Caco-2 (cell line): ENCODE results near the gene ZBTB16. TPM values are rescaled to one million over a fixed set of nuclear protein-coding genes. Genes with fewer than 3 reads are reported as not detected.

ENCODE experiments used
- BruUV-seq: library from RNA; stranded (reverse); fragments of 400-500 nt; replicated peaks from 2 replicates; lab custom pipeline; 2021; lab: Mats Ljungman, UMichigan
- CTCF ChIA-PET: fragments of 300-600 bp; sonication (Branson Sonifier 250); formaldehyde crosslinking; loops from one replicate; lab custom pipeline; 2022; ENCODE audit warnings: antibody characterized with exemption; lab: Charles Lee
- POLR2A ChIA-PET: fragments of 300-600 bp; sonication (Branson Sonifier 250); formaldehyde crosslinking; loops from one replicate; lab custom pipeline; 2022; ENCODE audit warnings: antibody characterized with exemption; lab: Charles Lee
- DNase-seq, 2 experiments: peaks; one replicate each; pipeline versions ENCODE4 v3.0.0 to v3.0.0-alpha.2; 2020 to 2022
- H3K27me3 ChIP-seq: replicated peaks from 2 replicates; pipeline ENCODE4 v1.6.0; 2011; ENCODE audit warnings: low read length; ENCODE audit not compliant: control insufficient read depth, insufficient read depth
- H3K36me3 ChIP-seq: 2 replicates; pipeline ENCODE4 v1.5.1; 2011; ENCODE audit warnings: low read length; ENCODE audit not compliant: control insufficient read depth, insufficient read depth
- H3K4me1 ChIP-seq: fragments of 250-450 bp; sonication (Bioruptor Pico); 2 replicates; pipeline ENCODE4 v1.5.1; 2020; ENCODE audit warnings: mild to moderate bottlenecking
- H3K4me3 ChIP-seq: 2 replicates; pipeline ENCODE4 v1.5.1; 2011; ENCODE audit warnings: low read depth, mild to moderate bottlenecking, control low read depth, low read length
- H3K9me3 ChIP-seq: fragments of 250-450 bp; sonication (Bioruptor Pico); 2 replicates; pipeline ENCODE4 v1.5.1; 2020; ENCODE audit warnings: mild to moderate bottlenecking, moderate library complexity
- H3K27ac Mint-ChIP-seq: one replicate; pipeline ENCODE4 v1.8.0; 2022; ENCODE audit warnings: mixed read lengths; ENCODE audit not compliant: unreplicated experiment
- H3K27me3 Mint-ChIP-seq: one replicate; pipeline ENCODE4 v1.8.0; 2022; ENCODE audit warnings: mixed read lengths; ENCODE audit not compliant: insufficient read depth, unreplicated experiment
- H3K36me3 Mint-ChIP-seq: one replicate; pipeline ENCODE4 v1.8.0; 2022; ENCODE audit warnings: mild to moderate bottlenecking, mixed read lengths; ENCODE audit not compliant: insufficient read depth, unreplicated experiment
- H3K4me1 Mint-ChIP-seq: one replicate; pipeline ENCODE4 v1.8.0; 2022; ENCODE audit warnings: low read depth, mixed read lengths; ENCODE audit not compliant: unreplicated experiment
- H3K4me3 Mint-ChIP-seq: one replicate; pipeline ENCODE4 v1.8.0; 2022; ENCODE audit warnings: mild to moderate bottlenecking, moderate library complexity, mixed read lengths; ENCODE audit not compliant: unreplicated experiment
- H3K9me3 Mint-ChIP-seq: one replicate; pipeline ENCODE4 v1.8.0; 2022; ENCODE audit warnings: mixed read lengths; ENCODE audit not compliant: unreplicated experiment
- CTCF ChIP-seq, 2 experiments: fragments of 200-600 bp in 1 of 2; IDR thresholded peaks; 1 replicate in 1 of 2; 2 replicates in 1 of 2; pipeline versions ENCODE4 v1.5.1 to v1.8.0; 2011 to 2022; ENCODE audit warnings: antibody characterized with exemption in 1 of 2, control low read depth in 1 of 2, inconsistent platforms in 1 of 2, low read depth in 1 of 2, low read length in 1 of 2, mild to moderate bottlenecking in 1 of 2, moderate library complexity in 1 of 2; ENCODE audit not compliant: insufficient read depth in 1 of 2, severe bottlenecking in 1 of 2, unreplicated experiment in 1 of 2
- intact Hi-C: fragments of 100-400 bp; cut with micrococcal nuclease; formaldehyde crosslinking; loops from one replicate; pipeline ENCODE4 v1.10.0; 2022; ENCODE audit not compliant: unreplicated experiment
- total RNA-seq: library from RNA; stranded (reverse); gene quantifications from 2 replicates; pipeline ENCODE4 v1.2.3, GENCODE V29; 2022

ZBTB16 gene
- total RNA-seq, 1 experiment from 2014 or later, result 12.7 TPM

- POLR2A ChIA-PET, result no interaction called here
- intact Hi-C loops, result loop anchor here (2.0 to 5.0 kb wide), 2 partner anchors 33 to 131 kb away; no protein-coding TSS in a partner anchor
- H3K36me3 Mint-ChIP-seq, result no peaks in the 10 kb centered on the region
These were observed 31.6 kb upstream of the ZBTB16 start for GRCh38 chr11:114027926-114028325.

GRCh38 chr11:114031246-114031966 lies 28.1 kb upstream of the ZBTB16 start:
- ChIA-PET POLR2A (no interaction called here), CTCF (interaction anchor here (0.6 to 6.0 kb wide), 2 partner anchors 230 to 349 kb away, joined by 3 to 72 read pairs; no protein-coding TSS in a partner anchor)
- Mint-ChIP-seq H3K36me3 (no peaks in the 10 kb centered on the region), H3K9me3 (no peaks in the 10 kb centered on the region), H3K4me1 (peaks cover 18% of the 10 kb centered on the region), H3K4me3 (peak overlapping the region; percentile 8), H3K27me3 (no peaks in the 10 kb centered on the region), H3K27ac (no peak overlapping the region)
- Histone ChIP-seq H3K4me3 (no peak overlapping the region), H3K4me1 (peaks cover 20% of the 10 kb centered on the region), H3K27me3 (peaks cover 1% of the 10 kb centered on the region), H3K9me3 (no peaks in the 10 kb centered on the region), H3K36me3 (no peaks in the 10 kb centered on the region)
- BruUV-seq, result no TSS peak
- no peak for TF ChIP-seq CTCF (IDR thresholded peaks at IDR 0.05; ENCODE audit: insufficient read depth in 1 of 2, low read depth in 1 of 2, low read length in 1 of 2, severe bottlenecking in 1 of 2, unreplicated experiment in 1 of 2)
- DNase-seq, result peak in 1 of 2 experiments; percentile 53
- intact Hi-C loops, result no loop called here

More at GRCh38 chr11:114027926-114028325, 31.6 kb upstream of the ZBTB16 start:
- H3K27me3 ChIP-seq, result peaks cover 1% of the 10 kb centered on the region
- H3K4me1 ChIP-seq, result peaks cover 18% of the 10 kb centered on the region
- Mint-ChIP-seq H3K4me1 (peaks cover 18% of the 10 kb centered on the region), H3K27me3 (peaks cover 2% of the 10 kb centered on the region), H3K9me3 (no peaks in the 10 kb centered on the region), H3K27ac (no peak overlapping the region), H3K4me3 (no peak overlapping the region)
- DNase-seq, result no peak
- no peak for TF ChIP-seq CTCF (IDR thresholded peaks at IDR 0.05; ENCODE audit: insufficient read depth in 1 of 2, low read depth in 1 of 2, low read length in 1 of 2, severe bottlenecking in 1 of 2, unreplicated experiment in 1 of 2)
- CTCF ChIA-PET, result interaction anchor here (0.5 to 6.0 kb wide), 9 partner anchors 20 to 234 kb away, joined by 3 to 72 read pairs (median 4); no protein-coding TSS in a partner anchor
- no peak overlapping the region for H3K4me3 ChIP-seq
- BruUV-seq, result no TSS peak
- no peaks in the 10 kb centered on the region for H3K36me3 ChIP-seq
- no peaks in the 10 kb centered on the region for H3K9me3 ChIP-seq

GRCh38 chr11:114031967-114032320 lies 27.6 kb upstream of the ZBTB16 start:
- POLR2A ChIA-PET, result no interaction called here

More at GRCh38 chr11:114031967-114032320, 27.6 kb upstream of the ZBTB16 start:
- no peaks in the 10 kb centered on the region for H3K36me3 ChIP-seq
- H3K9me3 Mint-ChIP-seq, result no peaks in the 10 kb centered on the region
- no peak for DNase-seq
- H3K4me3 ChIP-seq, result no peak overlapping the region
- no peak overlapping the region for H3K27ac Mint-ChIP-seq
- no peaks in the 10 kb centered on the region for H3K9me3 ChIP-seq
- peaks cover 1% of the 10 kb centered on the region for H3K27me3 ChIP-seq
- no peak for TF ChIP-seq CTCF (IDR thresholded peaks at IDR 0.05; ENCODE audit: insufficient read depth in 1 of 2, low read depth in 1 of 2, low read length in 1 of 2, severe bottlenecking in 1 of 2, unreplicated experiment in 1 of 2)
- H3K36me3 Mint-ChIP-seq, result no peaks in the 10 kb centered on the region
- no TSS peak for BruUV-seq
- CTCF ChIA-PET, result no interaction called here
- intact Hi-C loops, result no loop called here
- H3K4me1 ChIP-seq, result peaks cover 24% of the 10 kb centered on the region
- H3K27me3 Mint-ChIP-seq, result no peaks in the 10 kb centered on the region
- H3K4me1 Mint-ChIP-seq, result peaks cover 18% of the 10 kb centered on the region
- peak overlapping the region; percentile 8 for H3K4me3 Mint-ChIP-seq
